K562 (cell line): ENCODE results near the gene WNT3. TPM values are rescaled to one million over a fixed set of nuclear protein-coding genes. Genes with fewer than 3 reads are reported as not detected.

ENCODE experiments used
- ARID1B ChIP-seq: fragments of 450-650 bp; IDR thresholded peaks from 2 replicates; pipeline ENCODE4 v1.6.1; 2016; ENCODE audit warnings: antibody characterized with exemption, mild to moderate bottlenecking, inconsistent platforms
- ARID3A ChIP-seq: IDR thresholded peaks from 2 replicates; pipeline ENCODE4 v1.6.1; 2012; ENCODE audit warnings: low read depth, low read length, improper control_type of control experiment, borderline replicate concordance
- CBFA2T3 ChIP-seq: fragments of 450-650 bp; IDR thresholded peaks from 2 replicates; pipeline ENCODE4 v1.6.1; 2017
- CTCF ChIP-seq, 3 experiments: IDR thresholded peaks in 2 of 3; conservative IDR thresholded peaks in 1 of 3; 2 replicates each; pipeline ENCODE4 v1.5.1; 2011 to 2012; ENCODE audit warnings: low read length in 3 of 3, mild to moderate bottlenecking in 3 of 3, control low read depth in 2 of 3, improper control_type of control experiment in 1 of 3, inconsistent platforms in 1 of 3, low read depth in 1 of 3, mixed read lengths in 1 of 3, moderate library complexity in 1 of 3; ENCODE audit not compliant: insufficient read depth in 2 of 3
- ELF1 ChIP-seq: fragments of 200-800 bp; sonication (Bioruptor generic); IDR thresholded peaks from 2 replicates; pipeline ENCODE4 v1.6.1; 2016; ENCODE audit warnings: missing genetic modification characterization, missing compliant biosample characterization
- ETS1 ChIP-seq: conservative IDR thresholded peaks from 2 replicates; pipeline ENCODE4 v1.6.1; 2011; ENCODE audit warnings: low read depth, mild to moderate bottlenecking, low read length; ENCODE audit not compliant: control insufficient read depth
- IFI16 ChIP-seq: fragments of 250-450 bp; sonication (Bioruptor Pico); IDR thresholded peaks from 2 replicates; pipeline ENCODE4 v2.1.2; 2022; ENCODE audit warnings: mild to moderate bottlenecking, inconsistent platforms
- KAT2B ChIP-seq: IDR thresholded peaks from one replicate; pipeline ENCODE4 v1.6.1; 2012; ENCODE audit warnings: low read depth, mild to moderate bottlenecking, control low read depth, inconsistent platforms, low read length, moderate library complexity
- MLX ChIP-seq, 2 experiments: fragments of 450-650 bp in 1 of 2; sonication (generic) in 1 of 2; formaldehyde crosslinking; conservative IDR thresholded peaks; 2 replicates each; pipeline versions ENCODE4 v1.4.0 to v1.8.1; 2020 to 2022; ENCODE audit warnings: mild to moderate bottlenecking in 1 of 2, missing genetic modification reagents in 1 of 2
- NONO ChIP-seq, 2 experiments: fragments of 200-400 bp in 1 of 2; fragments of 450-650 bp in 1 of 2; formaldehyde crosslinking in 1 of 2; IDR thresholded peaks; 2 replicates each; pipeline ENCODE4 v1.6.1; 2017; ENCODE audit warnings: low read depth in 2 of 2, mild to moderate bottlenecking in 2 of 2, moderate library complexity in 2 of 2, low read length in 1 of 2
- NUFIP1 ChIP-seq: fragments of 450-650 bp; IDR thresholded peaks from 2 replicates; pipeline ENCODE4 v1.6.1; 2018; ENCODE audit not compliant: partially characterized antibody
- RBM17 ChIP-seq: fragments of 200-400 bp; formaldehyde crosslinking; IDR thresholded peaks from 2 replicates; pipeline ENCODE4 v1.6.1; 2017; ENCODE audit warnings: low read depth, mild to moderate bottlenecking, low read length, borderline replicate concordance
- RCOR1 ChIP-seq, 2 experiments: IDR thresholded peaks; 2 replicates each; pipeline ENCODE4 v1.6.1; 2012; ENCODE audit warnings: low read depth in 2 of 2, low read length in 2 of 2, borderline replicate concordance in 1 of 2, improper control_type of control experiment in 1 of 2
- SIX5 ChIP-seq, 2 experiments: IDR thresholded peaks; 2 replicates each; pipeline ENCODE4 v1.6.1; 2011; ENCODE audit warnings: low read length in 2 of 2, borderline replicate concordance in 1 of 2, low read depth in 1 of 2, mild to moderate bottlenecking in 1 of 2, moderate library complexity in 1 of 2; ENCODE audit not compliant: insufficient read depth in 1 of 2
- SNIP1 ChIP-seq: fragments of 450-650 bp; IDR thresholded peaks from 2 replicates; pipeline ENCODE4 v1.7.1; 2017; ENCODE audit warnings: low read depth, mild to moderate bottlenecking
- UBTF ChIP-seq, 2 experiments: IDR thresholded peaks; 2 replicates each; pipeline ENCODE4 v1.6.1; 2012; ENCODE audit warnings: improper control_type of control experiment in 2 of 2, low read depth in 2 of 2, low read length in 2 of 2, borderline replicate concordance in 1 of 2
- ZBED1 ChIP-seq: IDR thresholded peaks from 2 replicates; pipeline ENCODE4 v1.6.1; 2014
- ZBTB8A ChIP-seq: fragments of 450-650 bp; IDR thresholded peaks from 2 replicates; pipeline ENCODE4 v1.6.1; 2018; ENCODE audit warnings: mild to moderate bottlenecking, moderate library complexity; ENCODE audit not compliant: partially characterized antibody
- ZFP36 ChIP-seq: fragments of 150-350 bp; IDR thresholded peaks from 2 replicates; pipeline ENCODE4 v1.6.1; 2018; ENCODE audit warnings: low read length, low read depth; ENCODE audit not compliant: partially characterized antibody
- ZNF444 ChIP-seq: fragments of 250-450 bp; sonication (Bioruptor Pico); IDR thresholded peaks from 2 replicates; pipeline ENCODE4 v1.4.0; 2020; ENCODE audit warnings: mild to moderate bottlenecking, moderate library complexity
- ZZZ3 ChIP-seq: fragments of 450-650 bp; IDR thresholded peaks from 2 replicates; pipeline ENCODE4 v1.6.1; 2016; ENCODE audit warnings: antibody characterized with exemption, mild to moderate bottlenecking, moderate library complexity
- polyA plus RNA-seq, 8 experiments: library from polyadenylated mRNA; depleted of rRNA in 4 of 8; stranded (reverse) in 5 of 8; unstranded in 3 of 8; fragments of >200 nt; fragmentation: Nextera tagmentation in 2 of 8; fragmentation: Illumina TruSeq in 1 of 8; extraction: Ambion mirVana in 2 of 8; extraction: Trizol in 1 of 8; gene quantifications; 2 replicates each; pipeline versions ENCODE4 v1.2.1 to v1.2.3, GENCODE V29; 2011 to 2014; ENCODE audit warnings: inconsistent platforms in 1 of 8, missing spikeins in 1 of 8
- total RNA-seq, 7 experiments: library from RNA; depleted of rRNA in 6 of 7; stranded (reverse); fragments of >200 nt in 6 of 7; fragmentation: Illumina TruSeq in 2 of 7; extraction: Trizol in 2 of 7; gene quantifications; 2 replicates each; pipeline versions ENCODE4 v1.2.1 to v1.2.3, GENCODE V29; 2011 to 2021; ENCODE audit warnings: low replicate concordance in 1 of 7

Gene WNT3
- total and polyA plus RNA-seq, 9 of the 15 experiments (the other 6 are each of a cell fraction or from before 2014, with no cell fraction given): 1.5 to 6.1 (median 3.3) TPM

GRCh38 chr17:46823657-46824056 lies 5.2 kb upstream of the WNT3 start (continued):
- 0 out of 4 replicates have a peak, but pooled peaks of 1 of the 2 experiments have one; percentile 45 for TF ChIP-seq UBTF (IDR thresholded peaks at IDR 0.05; ENCODE audit: borderline replicate concordance in 1 of 2, low read depth in 2 of 2, low read length in 2 of 2)
- TF ChIP-seq ARID3A: no peak
- no peak for TF ChIP-seq CTCF (IDR thresholded peaks at IDR 0.05 in 2 of 3, conservative IDR thresholded peaks at IDR 0.05 in 1 of 3; ENCODE audit: insufficient read depth in 2 of 3, low read depth in 1 of 3, low read length in 3 of 3)
- TF ChIP-seq ELF1 (tag): no peak
- no peak for TF ChIP-seq ZBED1
- peak; percentile 57; the same call in 1 of the 2 replicates for TF ChIP-seq ARID1B
- TF ChIP-seq CBFA2T3: peak; percentile 61
- no peak for TF ChIP-seq SNIP1
- no peak for TF ChIP-seq ETS1
- no peak for TF ChIP-seq ZZZ3
- 0 out of 4 replicates have a peak, but pooled peaks of 1 of the 2 experiments have one; percentile 14 for TF ChIP-seq RCOR1 (IDR thresholded peaks at IDR 0.05; ENCODE audit: borderline replicate concordance in 1 of 2, low read depth in 2 of 2, low read length in 2 of 2)
- no peak for TF ChIP-seq MLX (CRISPR knock-in tag; conservative IDR thresholded peaks at IDR 0.05)
- TF ChIP-seq NUFIP1: no peak
- TF ChIP-seq SIX5 (IDR thresholded peaks at IDR 0.05; ENCODE audit: borderline replicate concordance in 1 of 2, insufficient read depth in 1 of 2, low read depth in 1 of 2, low read length in 2 of 2): no peak
- TF ChIP-seq ZNF444 (CRISPR knock-in tag): no peak
- no peak for TF ChIP-seq IFI16
- no peak for TF ChIP-seq RBM17
- TF ChIP-seq ZBTB8A: no peak
- TF ChIP-seq KAT2B: no peak
- TF ChIP-seq ZFP36: no peak
- TF ChIP-seq NONO (IDR thresholded peaks at IDR 0.05; ENCODE audit: low read depth in 2 of 2, low read length in 1 of 2): no peak
